Gastrocnemius medialis (tissue), 4 donors: ENCODE results near the gene PDE10A.

Experiments
- POLR2A ChIP-seq, 2 donors: fragments of 450-650 bp; IDR thresholded peaks; one replicate each; pipeline ENCODE4 v1.6.1; 2017; ENCODE audit warnings: antibody characterized with exemption in 2 of 2, mild to moderate bottlenecking in 2 of 2, moderate library complexity in 2 of 2
- TF ChIP-seq, protein P1 (sequence below), 5 experiments: fragments of 450-650 bp in 3 of 5; fragments of 200-600 bp in 2 of 5; sonication (generic) in 2 of 5; IDR thresholded peaks in 4 of 5; conservative IDR thresholded peaks in 1 of 5; 1 replicate in 4 of 5; 2 replicates in 1 of 5; pipeline ENCODE4 v1.5.1; 2016 to 2019; ENCODE audit warnings: antibody characterized with exemption in 5 of 5, mild to moderate bottlenecking in 3 of 5, moderate library complexity in 3 of 5

DNA sequence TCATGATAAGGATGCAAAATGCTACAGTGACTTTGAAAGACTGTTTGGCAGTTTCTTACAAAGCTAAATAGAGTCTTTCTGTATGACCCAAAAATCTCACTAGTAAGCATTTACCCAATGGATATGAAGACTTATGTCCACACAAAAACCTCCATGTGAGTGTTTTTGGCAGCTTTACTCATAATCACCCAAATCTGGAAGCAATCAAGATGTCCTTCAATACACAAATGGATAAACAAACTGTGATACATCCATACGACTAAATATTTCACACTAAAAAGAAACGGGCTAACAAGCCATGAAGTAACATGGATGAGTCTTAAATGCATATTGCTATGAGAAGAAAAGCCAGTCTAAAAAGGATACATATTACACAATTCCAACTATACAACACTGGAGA, 117.2 kb downstream of the PDE10A start:
- TF ChIP-seq, protein P1, sequence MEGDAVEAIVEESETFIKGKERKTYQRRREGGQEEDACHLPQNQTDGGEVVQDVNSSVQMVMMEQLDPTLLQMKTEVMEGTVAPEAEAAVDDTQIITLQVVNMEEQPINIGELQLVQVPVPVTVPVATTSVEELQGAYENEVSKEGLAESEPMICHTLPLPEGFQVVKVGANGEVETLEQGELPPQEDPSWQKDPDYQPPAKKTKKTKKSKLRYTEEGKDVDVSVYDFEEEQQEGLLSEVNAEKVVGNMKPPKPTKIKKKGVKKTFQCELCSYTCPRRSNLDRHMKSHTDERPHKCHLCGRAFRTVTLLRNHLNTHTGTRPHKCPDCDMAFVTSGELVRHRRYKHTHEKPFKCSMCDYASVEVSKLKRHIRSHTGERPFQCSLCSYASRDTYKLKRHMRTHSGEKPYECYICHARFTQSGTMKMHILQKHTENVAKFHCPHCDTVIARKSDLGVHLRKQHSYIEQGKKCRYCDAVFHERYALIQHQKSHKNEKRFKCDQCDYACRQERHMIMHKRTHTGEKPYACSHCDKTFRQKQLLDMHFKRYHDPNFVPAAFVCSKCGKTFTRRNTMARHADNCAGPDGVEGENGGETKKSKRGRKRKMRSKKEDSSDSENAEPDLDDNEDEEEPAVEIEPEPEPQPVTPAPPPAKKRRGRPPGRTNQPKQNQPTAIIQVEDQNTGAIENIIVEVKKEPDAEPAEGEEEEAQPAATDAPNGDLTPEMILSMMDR (IDR thresholded peaks at IDR 0.05 in 4 of 5, conservative IDR thresholded peaks at IDR 0.05 in 1 of 5): no peak
- TF ChIP-seq POLR2A (IDR thresholded peaks at IDR 0.05): no peak
